ENCODE results near the gene ELMO2.

ELMO2 gene

DNA sequence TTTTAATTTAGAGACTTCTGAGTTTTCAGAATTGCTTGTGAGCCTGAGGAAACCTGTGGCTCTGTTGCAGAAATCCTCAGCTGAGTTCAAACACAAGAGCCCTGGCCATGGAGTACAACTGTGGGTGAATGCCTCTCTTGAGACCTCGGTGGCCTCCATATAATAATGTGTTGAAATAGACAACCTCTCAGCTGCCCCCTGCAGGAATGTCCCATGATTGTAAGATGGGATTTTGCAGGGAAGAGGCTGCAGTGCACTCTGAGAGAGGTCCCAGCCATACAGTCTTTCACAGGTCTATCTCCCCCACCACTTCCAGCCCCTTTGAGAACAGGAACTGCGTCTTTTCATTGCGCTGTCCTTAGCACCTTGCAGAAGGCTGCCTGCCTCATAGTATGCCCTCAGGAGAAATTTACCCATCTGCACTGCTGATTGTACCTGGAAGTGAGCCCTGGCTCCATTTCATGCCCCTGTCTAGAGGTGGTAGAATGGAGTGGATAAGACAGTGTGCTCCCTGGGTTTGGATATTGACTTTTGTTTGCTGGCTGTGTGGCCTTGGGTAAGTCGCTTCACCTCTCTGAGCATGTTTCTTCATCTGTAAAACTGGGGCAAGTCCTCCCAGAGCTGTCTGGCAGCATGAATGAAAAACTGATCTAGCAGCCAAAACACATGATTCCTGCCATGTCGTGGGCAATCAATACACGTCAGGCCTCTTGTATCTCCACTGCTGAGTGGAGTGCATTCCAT, 81.3 kb downstream of the ELMO2 start:
- no peaks in the 10 kb centered on the region; the same call in 1 of the 2 replicates for H3K27me3 ChIP-seq (ENCODE audit: insufficient read depth, low read length)

DNA sequence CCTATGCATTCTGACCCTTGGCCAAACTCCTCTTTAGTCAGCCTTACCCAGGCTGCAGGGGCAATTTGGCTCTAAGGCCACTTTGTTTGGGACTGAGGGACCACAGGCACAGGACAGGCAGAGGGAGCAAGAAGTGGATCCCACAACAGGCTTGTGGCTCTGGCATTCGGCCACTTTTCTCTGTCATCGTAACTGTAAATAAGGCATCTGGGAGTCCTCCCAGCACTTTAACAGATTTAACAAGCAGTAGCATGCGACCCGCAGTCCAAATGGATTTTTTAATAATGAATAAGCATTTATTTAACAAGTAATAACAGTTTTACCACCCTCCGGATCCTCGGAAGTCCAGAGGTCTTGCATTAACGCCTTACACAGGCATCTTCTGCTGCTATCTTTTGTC, 82.0 kb downstream of the ELMO2 start:
- H3K79me2 ChIP-seq (ENCODE audit: insufficient read depth, low read length) = no peaks in the 10 kb centered on the region

More for the DNA sequence above, 81.3 kb downstream of the ELMO2 start:
- no peaks in the 10 kb centered on the region for H3K79me2 ChIP-seq (ENCODE audit: insufficient read depth, low read length)
- H3K9me2 ChIP-seq (ENCODE audit: low read depth, low read length) = no peaks in the 10 kb centered on the region
- no peak overlapping the region for H3K4me3 ChIP-seq (ENCODE audit: low read depth, low read length, poor library complexity, severe bottlenecking)
- no peaks in the 10 kb centered on the region for H3K4me1 ChIP-seq (ENCODE audit: insufficient read depth, low read length, severe bottlenecking)
- H2AFZ ChIP-seq (ENCODE audit: low read length) = no peak overlapping the region
- no peak for TF ChIP-seq EZH2 (IDR thresholded peaks at IDR 0.05; ENCODE audit: borderline replicate concordance, low read length)
- TF ChIP-seq, protein P1, sequence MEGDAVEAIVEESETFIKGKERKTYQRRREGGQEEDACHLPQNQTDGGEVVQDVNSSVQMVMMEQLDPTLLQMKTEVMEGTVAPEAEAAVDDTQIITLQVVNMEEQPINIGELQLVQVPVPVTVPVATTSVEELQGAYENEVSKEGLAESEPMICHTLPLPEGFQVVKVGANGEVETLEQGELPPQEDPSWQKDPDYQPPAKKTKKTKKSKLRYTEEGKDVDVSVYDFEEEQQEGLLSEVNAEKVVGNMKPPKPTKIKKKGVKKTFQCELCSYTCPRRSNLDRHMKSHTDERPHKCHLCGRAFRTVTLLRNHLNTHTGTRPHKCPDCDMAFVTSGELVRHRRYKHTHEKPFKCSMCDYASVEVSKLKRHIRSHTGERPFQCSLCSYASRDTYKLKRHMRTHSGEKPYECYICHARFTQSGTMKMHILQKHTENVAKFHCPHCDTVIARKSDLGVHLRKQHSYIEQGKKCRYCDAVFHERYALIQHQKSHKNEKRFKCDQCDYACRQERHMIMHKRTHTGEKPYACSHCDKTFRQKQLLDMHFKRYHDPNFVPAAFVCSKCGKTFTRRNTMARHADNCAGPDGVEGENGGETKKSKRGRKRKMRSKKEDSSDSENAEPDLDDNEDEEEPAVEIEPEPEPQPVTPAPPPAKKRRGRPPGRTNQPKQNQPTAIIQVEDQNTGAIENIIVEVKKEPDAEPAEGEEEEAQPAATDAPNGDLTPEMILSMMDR (IDR thresholded peaks at IDR 0.05; ENCODE audit: low read length) = peak; percentile 29
- no peaks in the 10 kb centered on the region for H3F3A ChIP-seq (ENCODE audit: insufficient read depth, low read length)
- no peaks in the 10 kb centered on the region for H3K9me3 ChIP-seq (ENCODE audit: low read length)
- no peaks in the 10 kb centered on the region for H3K36me3 ChIP-seq (ENCODE audit: insufficient read depth, low read length)
- H4K20me1 ChIP-seq (ENCODE audit: insufficient read depth, low read length) = no peaks in the 10 kb centered on the region
- H3K4me2 ChIP-seq (ENCODE audit: low read length) = no peak overlapping the region
- no peak overlapping the region for H3K27ac ChIP-seq (ENCODE audit: low read depth, low read length, poor library complexity, severe bottlenecking)
- no peak overlapping the region for H3K9ac ChIP-seq (ENCODE audit: low read length)

DNA sequence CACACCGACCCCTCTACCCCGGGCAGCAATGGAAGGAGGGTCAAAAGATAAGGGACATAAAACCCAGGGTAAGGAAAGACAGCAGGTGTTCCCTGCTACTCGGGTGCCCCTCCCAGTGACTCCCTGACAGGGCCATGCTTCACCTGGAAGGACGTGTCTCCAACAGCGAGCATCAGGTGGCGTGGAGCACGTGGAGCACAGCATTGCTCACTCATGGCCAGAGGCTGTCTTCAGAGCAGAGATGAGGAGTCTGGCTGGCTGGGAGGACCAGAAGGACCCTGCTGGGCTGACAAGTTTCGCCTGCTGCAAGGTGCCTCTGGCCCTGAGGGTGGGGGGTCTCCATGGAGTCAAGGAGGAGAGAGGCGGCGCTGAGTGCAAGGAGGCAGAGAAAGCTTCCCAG, 82.9 kb downstream of the ELMO2 start:
- Histone ChIP-seq H4K20me1 (ENCODE audit: insufficient read depth, low read length) (no peaks in the 10 kb centered on the region), H2AFZ (ENCODE audit: low read length) (no peak overlapping the region), H3F3A (ENCODE audit: insufficient read depth, low read length) (no peaks in the 10 kb centered on the region), H3K27me3 (ENCODE audit: insufficient read depth, low read length) (no peaks in the 10 kb centered on the region; the same call in 1 of the 2 replicates), H3K4me2 (ENCODE audit: low read length) (no peak overlapping the region), H3K9me2 (ENCODE audit: low read depth, low read length) (no peaks in the 10 kb centered on the region), H3K4me1 (ENCODE audit: insufficient read depth, low read length, severe bottlenecking) (no peaks in the 10 kb centered on the region), H3K9me3 (ENCODE audit: low read length) (no peaks in the 10 kb centered on the region), H3K36me3 (ENCODE audit: insufficient read depth, low read length) (no peaks in the 10 kb centered on the region), H3K4me3 (ENCODE audit: low read depth, low read length, poor library complexity, severe bottlenecking) (no peak overlapping the region), H3K27ac (ENCODE audit: low read depth, low read length, poor library complexity, severe bottlenecking) (no peak overlapping the region), H3K79me2 (ENCODE audit: insufficient read depth, low read length) (no peaks in the 10 kb centered on the region), H3K9ac (ENCODE audit: low read length) (no peak overlapping the region)
- TF ChIP-seq EZH2 (IDR thresholded peaks at IDR 0.05; ENCODE audit: borderline replicate concordance, low read length) = no peak
- TF ChIP-seq, protein P1 (IDR thresholded peaks at IDR 0.05; ENCODE audit: low read length) = no peak

More for the DNA sequence above, 82.0 kb downstream of the ELMO2 start:
- no peaks in the 10 kb centered on the region; the same call in 1 of the 2 replicates for H3K27me3 ChIP-seq (ENCODE audit: insufficient read depth, low read length)
- no peak overlapping the region for H3K27ac ChIP-seq (ENCODE audit: low read depth, low read length, poor library complexity, severe bottlenecking)
- no peak overlapping the region for H2AFZ ChIP-seq (ENCODE audit: low read length)
- no peaks in the 10 kb centered on the region for H4K20me1 ChIP-seq (ENCODE audit: insufficient read depth, low read length)
- no peak overlapping the region for H3K9ac ChIP-seq (ENCODE audit: low read length)
- H3F3A ChIP-seq (ENCODE audit: insufficient read depth, low read length) = no peaks in the 10 kb centered on the region
- H3K9me3 ChIP-seq (ENCODE audit: low read length) = no peaks in the 10 kb centered on the region
- no peak for TF ChIP-seq EZH2 (IDR thresholded peaks at IDR 0.05; ENCODE audit: borderline replicate concordance, low read length)
- TF ChIP-seq, protein P1 (IDR thresholded peaks at IDR 0.05; ENCODE audit: low read length) = no peak
- H3K4me2 ChIP-seq (ENCODE audit: low read length) = no peak overlapping the region
- no peaks in the 10 kb centered on the region for H3K9me2 ChIP-seq (ENCODE audit: low read depth, low read length)
- no peaks in the 10 kb centered on the region for H3K4me1 ChIP-seq (ENCODE audit: insufficient read depth, low read length, severe bottlenecking)
- no peaks in the 10 kb centered on the region for H3K36me3 ChIP-seq (ENCODE audit: insufficient read depth, low read length)
- no peak overlapping the region for H3K4me3 ChIP-seq (ENCODE audit: low read depth, low read length, poor library complexity, severe bottlenecking)
